Hepatocyte (in vitro differentiated cells): ENCODE measurements around the gene OTOA.
"Not testable (repeated sequence)": the region's sequence is repeated elsewhere in the genome, so short reads cannot be mapped to it uniquely, and the experiment has no call there.

ENCODE experiments used
- CTCF ChIP-seq: fragments of 200-600 bp; sonication (generic); IDR thresholded peaks from 2 replicates; pipeline ENCODE4 v1.5.1; 2016; ENCODE audit warnings: antibody characterized with exemption, mild to moderate bottlenecking; ENCODE audit not compliant: poor library complexity
- EZH2 ChIP-seq: fragments of 200-600 bp; sonication (generic); IDR thresholded peaks from 2 replicates; pipeline ENCODE4 v1.6.1; 2016; ENCODE audit warnings: antibody characterized with exemption, mild to moderate bottlenecking, borderline replicate concordance
- EZH2phosphoT487 ChIP-seq: fragments of 200-600 bp; sonication (generic); IDR thresholded peaks from one replicate; pipeline ENCODE4 v1.6.1; 2018; ENCODE audit warnings: antibody characterized with exemption, mild to moderate bottlenecking, low read depth, moderate library complexity; ENCODE audit not compliant: unreplicated experiment, severe bottlenecking

GRCh38 chr16:21798601-21799000 is 134.8 kb downstream of the OTOA start:
- TF ChIP-seq CTCF, EZH2, EZH2phosphoT487: not testable (repeated sequence)
